GM23338 (cell line): ENCODE measurements around the gene ARHGAP42. TPM values are rescaled to one million over a fixed set of nuclear protein-coding genes. Genes with fewer than 3 reads are reported as not detected.

Experiments used
- ATAC-seq: fragments of 200-7000 bp; cut with Tn5 transposase; 3 replicates; pipeline ENCODE4 v1.9.1; 2020
- DNase-seq: peaks from one replicate; pipeline ENCODE4 v3.0.0-alpha.2; 2015; ENCODE audit warnings: low spot score
- H2AFZ ChIP-seq: fragments of 200-600 bp; sonication (generic); 2 replicates; pipeline ENCODE4 v1.8.0; 2016; ENCODE audit warnings: antibody characterized with exemption, mild to moderate bottlenecking, moderate library complexity
- H3F3A ChIP-seq: fragments of 200-600 bp; sonication (generic); replicated peaks from 2 replicates; pipeline ENCODE4 v1.8.0; 2017; ENCODE audit warnings: antibody characterized with exemption, mixed run types, low read depth
- H3K27ac ChIP-seq: fragments of 200-600 bp; sonication (generic); 2 replicates; pipeline ENCODE4 v1.6.1; 2016; ENCODE audit warnings: low read depth
- H3K27me3 ChIP-seq: fragments of 200-600 bp; sonication (generic); 2 replicates; pipeline ENCODE4 v1.8.0; 2016; ENCODE audit warnings: mild to moderate bottlenecking, mixed run types, moderate library complexity; ENCODE audit not compliant: insufficient read depth
- H3K36me3 ChIP-seq: fragments of 200-600 bp; sonication (generic); 2 replicates; pipeline ENCODE4 v1.8.0; 2016; ENCODE audit warnings: mild to moderate bottlenecking; ENCODE audit not compliant: insufficient read depth
- H3K4me1 ChIP-seq: fragments of 200-600 bp; sonication (generic); 2 replicates; pipeline ENCODE4 v1.8.0; 2016; ENCODE audit warnings: mild to moderate bottlenecking, moderate library complexity; ENCODE audit not compliant: insufficient read depth
- H3K4me2 ChIP-seq: fragments of 200-600 bp; sonication (generic); 2 replicates; pipeline ENCODE4 v1.7.1; 2017; ENCODE audit warnings: mixed run types
- H3K4me3 ChIP-seq: fragments of 200-600 bp; sonication (generic); 2 replicates; pipeline ENCODE4 v1.6.1; 2016; ENCODE audit warnings: mixed run types
- H3K79me2 ChIP-seq: fragments of 200-600 bp; sonication (generic); replicated peaks from 2 replicates; pipeline ENCODE4 v1.8.0; 2017; ENCODE audit warnings: mild to moderate bottlenecking; ENCODE audit not compliant: insufficient read depth
- H3K9me2 ChIP-seq: fragments of 200-600 bp; sonication (generic); 2 replicates; pipeline ENCODE4 v1.8.0; 2017; ENCODE audit not compliant: insufficient read depth
- H4K20me1 ChIP-seq: fragments of 200-600 bp; sonication (generic); replicated peaks from 2 replicates; pipeline ENCODE4 v1.8.0; 2017; ENCODE audit warnings: mild to moderate bottlenecking; ENCODE audit not compliant: insufficient read depth
- H3K27ac Mint-ChIP-seq: 2 replicates; pipeline ENCODE4 v1.8.0; 2020; ENCODE audit warnings: inconsistent platforms, mild to moderate bottlenecking, moderate library complexity, mixed read lengths
- H3K27me3 Mint-ChIP-seq: 3 replicates; pipeline ENCODE4 v1.8.0; 2022; ENCODE audit warnings: low read depth, mild to moderate bottlenecking, moderate library complexity, mixed read lengths, inconsistent platforms; ENCODE audit not compliant: insufficient read depth, poor library complexity
- H3K36me3 Mint-ChIP-seq: 3 replicates; pipeline ENCODE4 v1.8.0; 2021; ENCODE audit warnings: low read depth, mild to moderate bottlenecking, inconsistent platforms, moderate library complexity, mixed read lengths
- H3K4me1 Mint-ChIP-seq: 3 replicates; pipeline ENCODE4 v1.8.0; 2020; ENCODE audit warnings: mild to moderate bottlenecking, inconsistent platforms, mixed read lengths
- H3K4me3 Mint-ChIP-seq: 3 replicates; pipeline ENCODE4 v1.8.0; 2021; ENCODE audit warnings: moderate library complexity, mild to moderate bottlenecking, inconsistent platforms, mixed read lengths
- H3K9me3 Mint-ChIP-seq: 3 replicates; pipeline ENCODE4 v1.8.0; 2020; ENCODE audit warnings: moderate library complexity, mild to moderate bottlenecking, inconsistent platforms, mixed read lengths
- CREB1 ChIP-seq: fragments of 250-450 bp; sonication (Bioruptor Pico); IDR thresholded peaks from 2 replicates; pipeline ENCODE4 v1.5.0; 2020; ENCODE audit warnings: low read depth, mild to moderate bottlenecking, moderate library complexity
- CTCF ChIP-seq, 2 experiments: fragments of 200-600 bp in 1 of 2; sonication (generic) in 1 of 2; conservative IDR thresholded peaks; 2 replicates each; pipeline versions ENCODE4 v1.5.1 to v1.6.1; 2016 to 2017; ENCODE audit warnings: antibody characterized with exemption in 2 of 2, low read depth in 2 of 2, mild to moderate bottlenecking in 2 of 2, moderate library complexity in 1 of 2
- ETS1 ChIP-seq: IDR thresholded peaks from 2 replicates; pipeline ENCODE4 v1.6.1; 2016; ENCODE audit warnings: antibody characterized with exemption
- EZH2 ChIP-seq: fragments of 200-600 bp; sonication (generic); IDR thresholded peaks from one replicate; pipeline ENCODE4 v1.8.0; 2017; ENCODE audit warnings: antibody characterized with exemption, mild to moderate bottlenecking, low read depth; ENCODE audit not compliant: unreplicated experiment
- EZH2phosphoT487 ChIP-seq: fragments of 200-600 bp; sonication (generic); IDR thresholded peaks from one replicate; pipeline ENCODE4 v1.8.1; 2018; ENCODE audit warnings: antibody characterized with exemption; ENCODE audit not compliant: unreplicated experiment
- NANOG ChIP-seq: IDR thresholded peaks from 2 replicates; pipeline ENCODE4 v1.6.1; 2016; ENCODE audit warnings: antibody characterized with exemption, borderline replicate concordance
- REST ChIP-seq: IDR thresholded peaks from one replicate; pipeline ENCODE4 v1.6.1; 2018; ENCODE audit warnings: antibody characterized with exemption; ENCODE audit not compliant: unreplicated experiment
- STAT1 ChIP-seq: IDR thresholded peaks from one replicate; pipeline ENCODE4 v1.6.1; 2016; ENCODE audit warnings: antibody characterized with exemption; ENCODE audit not compliant: unreplicated experiment
- ZNF114 ChIP-seq: fragments of 250-450 bp; sonication (Bioruptor Pico); IDR thresholded peaks from 2 replicates; pipeline ENCODE4 v1.5.0; 2020; ENCODE audit warnings: mild to moderate bottlenecking, moderate library complexity
- ZNF462 ChIP-seq: fragments of 250-450 bp; sonication (Bioruptor Pico); IDR thresholded peaks from 2 replicates; pipeline ENCODE4 v1.5.0; 2020; ENCODE audit warnings: mild to moderate bottlenecking, moderate library complexity
- polyA plus RNA-seq: library from polyadenylated mRNA; unstranded; fragments of >200 nt; fragmentation: Nextera tagmentation; extraction: Ambion mirVana; gene quantifications from 2 replicates; pipeline ENCODE4 v1.2.1, GENCODE V29; 2016
- total RNA-seq: library from RNA; depleted of rRNA; stranded (reverse); fragments of >200 nt; shearing (Covaris generic); gene quantifications from 2 replicates; pipeline ENCODE4 v1.2.3, GENCODE V29; 2014

The ARHGAP42 gene
- total and polyA plus RNA-seq, 2 experiments from 2014 or later: 23.7 to 35.7 TPM

DNA sequence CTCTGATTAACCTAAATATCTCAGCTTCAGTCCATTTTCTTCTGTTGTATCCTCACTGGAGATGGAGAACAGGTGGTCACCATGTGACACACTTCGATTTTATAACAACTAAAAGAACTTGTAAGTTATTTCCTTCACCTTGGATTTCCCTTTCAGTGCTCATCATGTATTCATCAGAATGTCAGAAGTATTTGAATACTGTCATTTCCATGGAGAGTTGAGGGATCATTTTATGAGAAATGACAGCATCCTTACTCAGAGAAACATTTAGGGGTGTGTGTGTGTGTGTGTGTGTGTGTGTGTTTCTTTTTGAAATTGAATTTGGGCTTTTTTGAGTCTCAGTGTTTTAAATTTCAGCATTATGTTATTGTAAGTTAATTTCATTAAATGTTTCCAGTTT is 205.8 kb downstream of the ARHGAP42 start:
- H3K9me2 ChIP-seq: peaks cover 3% of the 10 kb centered on the region; the same call in 1 of the 2 replicates
- no peak overlapping the region for H2AFZ ChIP-seq
- H3K27me3 ChIP-seq: no peaks in the 10 kb centered on the region
- no peaks in the 10 kb centered on the region for H3F3A ChIP-seq
- no peak overlapping the region for H3K27ac ChIP-seq
- H3K27me3 Mint-ChIP-seq: no peaks in the 10 kb centered on the region
- TF ChIP-seq NANOG: no peak
- no peak for TF ChIP-seq EZH2
- TF ChIP-seq REST: no peak
- H3K4me3 ChIP-seq: no peak overlapping the region
- H3K36me3 Mint-ChIP-seq: no peaks in the 10 kb centered on the region
- DNase-seq (no peak), ATAC-seq (no peak)
- no peak overlapping the region for H3K27ac Mint-ChIP-seq
- H3K4me1 ChIP-seq: no peaks in the 10 kb centered on the region
- H3K36me3 ChIP-seq: no peaks in the 10 kb centered on the region
- H4K20me1 ChIP-seq: no peaks in the 10 kb centered on the region
- no peaks in the 10 kb centered on the region; the same call in 2 of the 3 replicates for H3K9me3 Mint-ChIP-seq
- no peaks in the 10 kb centered on the region for H3K4me1 Mint-ChIP-seq
- no peaks in the 10 kb centered on the region for H3K79me2 ChIP-seq
- no peak overlapping the region for H3K4me2 ChIP-seq
- H3K4me3 Mint-ChIP-seq: no peak overlapping the region

- Mint-ChIP-seq H3K27me3 (peaks cover 5% of the 10 kb centered on the region), H3K9me3 (no peaks in the 10 kb centered on the region; the same call in 2 of the 3 replicates), H3K4me1 (no peaks in the 10 kb centered on the region), H3K27ac (no peak overlapping the region), H3K36me3 (no peaks in the 10 kb centered on the region; the same call in 2 of the 3 replicates), H3K4me3 (no peak overlapping the region)
- Histone ChIP-seq H3K4me2 (no peak overlapping the region), H2AFZ (no peak overlapping the region), H4K20me1 (no peaks in the 10 kb centered on the region), H3K9me2 (no peaks in the 10 kb centered on the region), H3K79me2 (no peaks in the 10 kb centered on the region), H3K36me3 (no peaks in the 10 kb centered on the region), H3K27me3 (no peaks in the 10 kb centered on the region), H3K4me3 (no peak overlapping the region), H3K27ac (no peak overlapping the region), H3K4me1 (no peaks in the 10 kb centered on the region), H3F3A (no peaks in the 10 kb centered on the region)
- no peak for ATAC-seq
- no peak for DNase-seq
- TF ChIP-seq CTCF (conservative IDR thresholded peaks at IDR 0.05; ENCODE audit: low read depth in 2 of 2) (no peak), ZNF462 (CRISPR knock-in tag) (no peak), ETS1 (no peak), ZNF114 (no peak), CREB1 (CRISPR knock-in tag) (no peak), EZH2phosphoT487 (no peak), STAT1 (no peak)
These were observed 208.4 kb downstream of the ARHGAP42 start for GRCh38 chr11:100895449-100895848.
